IMR-90 (cell line): Measurements from ENCODE around the gene XPNPEP2. TPM values are rescaled to one million over a fixed set of nuclear protein-coding genes. Genes with fewer than 3 reads are reported as not detected.
A peak's percentile ranks its signal among the peaks of the same experiment; 100 is the strongest.

ENCODE experiments used
- ATAC-seq: fragments of 200-7000 bp; cut with Tn5 transposase; 2 replicates; pipeline ENCODE4 v1.9.1; 2020; ENCODE audit warnings: low read depth, mild to moderate bottlenecking, moderate library complexity
- BruUV-seq: library from RNA; stranded (reverse); fragments of 400-500 nt; replicated peaks from 2 replicates; lab custom pipeline; 2021; lab: Mats Ljungman, UMichigan
- CTCF ChIA-PET: fragments of 300-600 bp; formaldehyde crosslinking; extraction: SDS; loops from one replicate; lab custom pipeline; 2021; ENCODE audit warnings: antibody characterized with exemption; lab: Yijun Ruan, JAX
- POLR2A ChIA-PET: fragments of 300-600 bp; sonication (Branson Sonifier 250); formaldehyde crosslinking; loops from one replicate; lab custom pipeline; 2022; ENCODE audit warnings: antibody characterized with exemption; ENCODE audit not compliant: unreplicated experiment; lab: Charles Lee
- DNase-seq: peaks from one replicate; pipeline ENCODE4 v3.0.0; 2013
- H2AFZ ChIP-seq: replicated peaks from 2 replicates; pipeline ENCODE3; 2013; ENCODE audit warnings: low read length, mild to moderate bottlenecking; ENCODE audit not compliant: poor library complexity
- H2AK5ac ChIP-seq: 2 replicates; pipeline ENCODE4 v1.6.1; 2013; ENCODE audit warnings: low read depth, low read length, inconsistent platforms
- H2AK9ac ChIP-seq: replicated peaks from 2 replicates; pipeline ENCODE3; 2013; ENCODE audit warnings: mild to moderate bottlenecking, low read depth, low read length, moderate library complexity; ENCODE audit not compliant: poor library complexity
- H2BK120ac ChIP-seq: 2 replicates; pipeline ENCODE4 v1.6.1; 2013; ENCODE audit warnings: low read depth, low read length, inconsistent platforms
- H2BK15ac ChIP-seq: 3 replicates; pipeline ENCODE4 v1.6.1; 2013; ENCODE audit warnings: low read depth, low read length, inconsistent platforms
- H2BK20ac ChIP-seq: 2 replicates; pipeline ENCODE4 v1.6.1; 2013; ENCODE audit warnings: low read depth, mild to moderate bottlenecking, inconsistent platforms, low read length, moderate library complexity
- H2BK5ac ChIP-seq: 2 replicates; pipeline ENCODE4 v1.6.1; 2013; ENCODE audit warnings: mild to moderate bottlenecking, low read depth, low read length, inconsistent platforms; ENCODE audit not compliant: poor library complexity, severe bottlenecking
- H3K14ac ChIP-seq: replicated peaks from 2 replicates; pipeline ENCODE4 v1.6.1; 2013; ENCODE audit warnings: low read depth, low read length, inconsistent platforms
- H3K18ac ChIP-seq: 2 replicates; pipeline ENCODE4 v1.6.1; 2013; ENCODE audit warnings: low read depth, low read length, control low read depth
- H3K23ac ChIP-seq: 2 replicates; pipeline ENCODE4 v1.6.1; 2013; ENCODE audit warnings: low read depth, low read length, inconsistent platforms
- H3K27ac ChIP-seq: 2 replicates; pipeline ENCODE4 v1.5.1; 2013; ENCODE audit warnings: mild to moderate bottlenecking, control low read depth, low read length; ENCODE audit not compliant: insufficient read depth
- H3K27me3 ChIP-seq: 2 replicates; pipeline ENCODE4 v1.6.1; 2013; ENCODE audit warnings: low read length; ENCODE audit not compliant: control insufficient read depth, insufficient read depth
- H3K36me3 ChIP-seq: 2 replicates; pipeline ENCODE4 v1.6.1; 2013; ENCODE audit warnings: low read length, mixed read lengths; ENCODE audit not compliant: control insufficient read depth, insufficient read depth
- H3K4ac ChIP-seq: 2 replicates; pipeline ENCODE4 v1.6.1; 2013; ENCODE audit warnings: low read depth, low read length, inconsistent platforms
- H3K4me1 ChIP-seq: 2 replicates; pipeline ENCODE4 v1.6.1; 2013; ENCODE audit warnings: low read length, mixed read lengths; ENCODE audit not compliant: control insufficient read depth, insufficient read depth
- H3K4me2 ChIP-seq: 2 replicates; pipeline ENCODE4 v1.6.1; 2013; ENCODE audit warnings: low read depth, mild to moderate bottlenecking, control low read depth, low read length, moderate library complexity
- H3K4me3 ChIP-seq: 2 replicates; pipeline ENCODE4 v1.5.1; 2013; ENCODE audit warnings: low read depth, mild to moderate bottlenecking, control low read depth, low read length, moderate library complexity; ENCODE audit not compliant: insufficient read depth
- H3K56ac ChIP-seq: 2 replicates; pipeline ENCODE4 v1.6.1; 2013; ENCODE audit warnings: low read length, inconsistent platforms; ENCODE audit not compliant: insufficient read depth; ENCODE audit errors: extremely low read depth
- H3K79me1 ChIP-seq, 2 experiments: 2 replicates each; pipeline ENCODE4 v1.6.1; 2013; ENCODE audit warnings: low read length in 2 of 2, inconsistent platforms in 1 of 2, low read depth in 1 of 2
- H3K9ac ChIP-seq: 2 replicates; pipeline ENCODE4 v1.6.1; 2013; ENCODE audit warnings: low read depth, low read length, control low read depth
- H3K9me1 ChIP-seq: 2 replicates; pipeline ENCODE4 v1.6.1; 2013; ENCODE audit warnings: low read length, inconsistent platforms; ENCODE audit not compliant: insufficient read depth
- H3K9me3 ChIP-seq: 2 replicates; pipeline ENCODE4 v1.6.1; 2013; ENCODE audit warnings: low read length; ENCODE audit not compliant: control insufficient read depth, insufficient read depth
- H4K20me1 ChIP-seq: 2 replicates; pipeline ENCODE4 v1.6.1; 2013; ENCODE audit warnings: low read length, inconsistent platforms; ENCODE audit not compliant: insufficient read depth
- H4K5ac ChIP-seq: 2 replicates; pipeline ENCODE4 v1.6.1; 2013; ENCODE audit warnings: mild to moderate bottlenecking, low read depth, low read length, control low read depth
- H4K8ac ChIP-seq, 2 experiments: 2 replicates each; pipeline ENCODE4 v1.6.1; 2013; ENCODE audit warnings: low read depth in 2 of 2, low read length in 2 of 2, control low read depth in 1 of 2, inconsistent platforms in 1 of 2
- H4K91ac ChIP-seq: 2 replicates; pipeline ENCODE4 v1.6.1; 2013; ENCODE audit warnings: low read depth, low read length, inconsistent platforms; ENCODE audit not compliant: insufficient read depth
- CHD1 ChIP-seq: IDR thresholded peaks from 2 replicates; pipeline ENCODE4 v1.6.1; 2012; ENCODE audit warnings: low read depth, low read length, improper control_type of control experiment
- WGBS, 2 experiments: methylation state at CpG; one replicate each; pipeline versions ENCODE4 v1.1.5 to v1.1.7; 2013; ENCODE audit warnings: missing lambda C conversion rate in 2 of 2; ENCODE audit not compliant: insufficient read length in 1 of 2; ENCODE audit errors: extremely low coverage in 2 of 2; 5-methylcytosine and 5-hydroxymethylcytosine counted together
- dilution Hi-C: fragments of 300-500 bp; cut with HindIII; formaldehyde crosslinking; loops from one replicate; pipeline ENCODE4 v1.14.3; 2018; ENCODE audit warnings: low sequenced_read_pairs; ENCODE audit not compliant: unreplicated experiment
- in situ Hi-C: fragments of 300-500 bp; cut with MboI; formaldehyde crosslinking; loops from 3 replicates; pipeline ENCODE4 v1.14.3; 2019; ENCODE audit warnings: low sequenced_read_pairs, inconsistent platforms, mixed read lengths
- intact Hi-C: fragments of 100-400 bp; cut with micrococcal nuclease; formaldehyde crosslinking; loops from 2 replicates; pipeline ENCODE4 v1.10.0; 2022
- polyA plus RNA-seq, 3 experiments: library from polyadenylated mRNA; depleted of rRNA; stranded (reverse); fragments of >200 nt; gene quantifications; 2 replicates each; pipeline ENCODE4 v1.2.3, GENCODE V29; 2012; ENCODE audit warnings: low replicate concordance in 1 of 3
- total RNA-seq: library from RNA; depleted of rRNA; stranded (reverse); fragments of >200 nt; gene quantifications from 2 replicates; pipeline ENCODE4 v1.2.3, GENCODE V29; 2012

The XPNPEP2 gene
- total and polyA plus RNA-seq, 2 of the 4 experiments (the other 2 are of a cell fraction), result under 0.01 to 0.07 TPM

DNA sequence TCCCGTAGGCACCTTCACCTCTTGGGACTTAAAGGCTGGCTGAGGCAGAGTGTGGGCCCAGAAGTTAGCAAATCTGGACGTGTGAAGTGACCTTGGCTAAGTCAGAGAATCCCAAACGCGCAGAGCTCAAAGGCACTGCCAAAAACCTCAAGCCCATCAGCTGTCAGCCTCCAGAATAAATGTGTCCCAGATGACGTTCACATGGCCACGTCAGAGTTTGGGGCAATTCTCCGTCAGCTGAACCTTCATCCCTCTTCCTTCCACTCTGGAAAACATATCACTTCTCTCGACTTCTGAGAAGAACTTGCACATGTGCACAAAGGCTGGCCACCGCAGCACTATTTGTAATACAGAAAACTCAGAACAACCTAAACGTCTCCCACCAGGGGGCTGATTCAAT lies 48.3 kb upstream of the XPNPEP2 start:
- no peak overlapping the region for H3K14ac ChIP-seq
- no peaks in the 10 kb centered on the region; the same call in 1 of the 2 replicates for H3K9me3 ChIP-seq
- ChIA-PET POLR2A (no interaction called here), CTCF (interaction anchor here (1.0 kb wide), 1 partner anchor 23 kb away, joined by 4 read pairs; no protein-coding TSS in a partner anchor)
- H3K18ac ChIP-seq, result no peak overlapping the region
- H2BK5ac ChIP-seq, result no peak overlapping the region
- no TSS peak for BruUV-seq
- H3K27ac ChIP-seq, result no peak overlapping the region
- H4K8ac ChIP-seq, result no peak overlapping the region
- DNase-seq (peak; percentile 12), ATAC-seq (no peak)
- WGBS, 2 experiments, result 30% methylated on average over 7 of the region's 10 CpGs; no CpG with 5 or more reads in 1 of the 2 experiments
- no peak overlapping the region for H2AK9ac ChIP-seq
- in situ Hi-C loops, result no loop called here
- dilution Hi-C loops, result no loop called here
- no peaks in the 10 kb centered on the region for H3K79me1 ChIP-seq
- peaks cover 17% of the 10 kb centered on the region for H3K27me3 ChIP-seq
- no peaks in the 10 kb centered on the region for H3K4me1 ChIP-seq
- H3K56ac ChIP-seq, result no peak overlapping the region
- no peaks in the 10 kb centered on the region; the same call in 1 of the 2 replicates for H3K9me1 ChIP-seq
- H4K5ac ChIP-seq, result no peak overlapping the region
- no peak overlapping the region for H3K4me2 ChIP-seq
- H3K36me3 ChIP-seq, result no peaks in the 10 kb centered on the region
- H2BK120ac ChIP-seq, result no peak overlapping the region
- H2BK20ac ChIP-seq, result no peak overlapping the region
- H3K9ac ChIP-seq, result no peak overlapping the region
- no peak for TF ChIP-seq CHD1
- H2AK5ac ChIP-seq, result no peak overlapping the region
- H2BK15ac ChIP-seq, result no peak overlapping the region
- H3K4me3 ChIP-seq, result no peak overlapping the region
- intact Hi-C loops, result no loop called here
- H3K23ac ChIP-seq, result no peak overlapping the region
- no peak overlapping the region for H2AFZ ChIP-seq
- no peaks in the 10 kb centered on the region for H4K20me1 ChIP-seq
- H3K4ac ChIP-seq, result no peak overlapping the region
- no peak overlapping the region for H4K91ac ChIP-seq
